Measurements from ENCODE around the gene CELA3A.

Gene CELA3A

DNA sequence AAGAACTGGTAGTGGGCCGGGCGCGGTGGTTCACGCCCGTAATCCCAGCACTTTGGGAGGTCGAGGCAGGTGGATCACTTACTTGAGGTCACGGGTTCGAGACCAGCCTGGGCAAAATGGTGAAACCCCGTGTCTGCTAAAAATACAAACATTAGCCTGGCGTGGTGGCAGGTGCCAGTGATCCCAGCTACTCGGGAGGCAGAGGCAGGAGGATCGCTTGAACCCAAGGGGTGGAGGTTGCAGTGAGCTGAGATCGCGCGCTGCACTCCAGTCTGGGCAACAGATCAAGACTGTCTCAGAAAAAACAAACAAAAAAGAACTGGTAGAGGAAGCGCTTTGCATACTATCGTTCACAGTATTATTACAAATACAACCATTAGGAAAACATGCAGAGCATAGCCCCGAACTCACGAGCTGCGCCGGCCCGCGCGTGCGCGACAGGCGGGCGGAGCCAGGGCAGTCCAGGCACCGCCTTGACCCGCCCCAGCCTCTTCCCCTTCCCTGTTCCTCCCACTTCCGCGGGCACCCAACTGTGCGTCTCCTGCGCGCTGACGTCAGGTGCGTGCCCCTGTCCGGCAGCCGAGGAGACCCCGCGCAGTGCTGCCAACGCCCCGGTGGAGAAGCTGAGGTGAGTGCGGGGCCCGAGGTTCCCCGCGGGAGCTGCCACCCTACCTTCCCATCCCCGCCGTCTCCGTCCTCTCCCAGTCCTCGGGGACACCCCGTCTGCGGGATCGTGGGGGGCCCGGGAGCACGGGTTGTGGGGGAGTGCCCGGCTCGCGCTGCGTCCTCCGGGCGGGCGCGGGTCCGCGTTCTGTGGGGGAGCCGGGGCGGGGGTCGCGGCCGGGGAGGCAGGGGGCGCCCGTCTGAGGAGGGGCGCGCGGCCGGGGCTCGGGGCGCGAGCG, 50.9 kb downstream of the CELA3A start, which contains the start of gene CDC42:
CDC42 (plus strand) TSS at position 595 of the 902 bp plus-strand sequence. CDS start 25,770 bp downstream, outside the sequence.
- peak; percentile 99 for DNase-seq

DNA sequence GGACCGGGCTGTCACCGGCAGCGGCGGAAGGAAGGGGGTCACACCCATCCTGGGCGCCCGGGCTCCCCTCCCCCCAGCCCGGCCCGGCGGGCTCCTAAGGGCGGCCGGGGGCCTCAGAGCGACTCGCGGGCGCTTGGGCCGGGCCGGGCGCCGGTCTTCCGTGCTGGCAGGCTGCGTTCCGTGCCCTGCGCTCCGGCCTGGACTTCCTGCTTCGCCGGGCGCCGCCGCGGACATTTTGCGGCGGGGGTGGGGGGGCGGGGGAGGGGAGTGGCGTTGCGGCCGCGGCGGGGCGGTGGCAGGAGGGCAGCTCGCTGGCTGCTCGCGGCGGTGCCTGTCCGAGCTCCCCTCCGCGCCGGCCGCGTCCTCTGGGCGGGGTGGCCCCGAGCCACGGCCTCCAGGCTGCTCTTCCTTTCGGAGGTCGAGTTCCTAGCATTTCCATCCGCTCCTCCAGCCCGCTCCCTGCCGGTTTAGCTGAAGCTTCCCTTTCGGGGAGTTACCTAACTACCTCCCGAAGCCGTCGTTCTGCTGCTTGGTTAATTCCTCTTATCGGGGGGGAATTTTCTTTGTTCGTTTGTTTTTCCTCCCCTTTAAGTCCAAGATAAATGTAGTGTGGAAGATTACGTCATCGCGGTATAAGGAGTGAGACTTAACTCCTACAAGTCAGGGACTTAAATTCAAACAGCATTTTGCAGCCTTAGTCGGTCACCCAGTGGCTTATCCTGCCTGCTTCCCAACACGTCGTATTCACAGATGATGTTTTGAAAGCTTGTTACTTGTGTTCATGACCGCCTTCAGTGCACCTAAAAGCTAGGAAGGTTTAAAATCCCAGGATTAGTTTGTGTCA, 51.8 kb downstream of the CELA3A start:
- peak; percentile 69 for DNase-seq

DNA sequence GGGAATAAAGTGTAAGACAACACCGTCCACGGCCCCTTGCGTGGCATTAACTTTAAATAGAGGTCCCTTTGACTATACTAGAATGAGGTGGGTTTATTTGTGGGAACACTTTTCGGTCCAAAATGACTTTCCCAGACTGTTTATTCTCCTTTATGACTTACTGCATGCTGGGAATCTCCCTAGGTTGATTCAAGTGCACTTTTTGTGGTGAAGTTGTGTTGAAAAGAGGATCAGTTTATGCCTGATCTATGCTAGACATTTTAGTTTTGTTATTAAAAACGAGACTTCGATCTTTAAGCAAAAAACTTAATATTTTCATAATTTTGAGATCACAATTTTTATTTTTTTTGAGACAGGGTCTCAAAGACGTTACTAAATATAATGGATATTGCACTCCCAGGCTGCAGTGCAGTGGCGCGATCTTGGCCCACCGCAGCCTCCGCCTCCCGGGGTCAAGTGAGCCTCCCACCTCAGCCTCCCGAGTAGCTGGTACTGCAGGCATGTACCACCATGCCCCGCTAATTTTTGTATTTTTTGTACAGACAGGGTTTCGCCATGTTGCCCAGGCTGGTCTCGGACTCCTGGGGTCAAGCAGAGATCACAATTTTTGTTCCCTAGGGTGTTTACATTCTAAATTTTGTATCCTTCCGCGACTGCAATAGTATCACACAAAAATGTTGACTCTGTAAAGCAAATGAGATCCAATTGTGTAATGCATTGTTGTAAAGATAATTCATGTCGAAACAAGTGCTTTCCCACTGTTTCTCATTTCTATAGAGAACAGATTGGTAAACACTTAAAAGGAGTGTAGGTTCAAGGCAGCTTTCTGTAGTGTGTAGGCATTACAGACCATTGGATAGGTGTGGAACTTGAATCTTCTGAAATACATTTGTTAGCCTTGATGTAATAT, 52.7 kb downstream of the CELA3A start:
- DNase-seq = no peak

DNA sequence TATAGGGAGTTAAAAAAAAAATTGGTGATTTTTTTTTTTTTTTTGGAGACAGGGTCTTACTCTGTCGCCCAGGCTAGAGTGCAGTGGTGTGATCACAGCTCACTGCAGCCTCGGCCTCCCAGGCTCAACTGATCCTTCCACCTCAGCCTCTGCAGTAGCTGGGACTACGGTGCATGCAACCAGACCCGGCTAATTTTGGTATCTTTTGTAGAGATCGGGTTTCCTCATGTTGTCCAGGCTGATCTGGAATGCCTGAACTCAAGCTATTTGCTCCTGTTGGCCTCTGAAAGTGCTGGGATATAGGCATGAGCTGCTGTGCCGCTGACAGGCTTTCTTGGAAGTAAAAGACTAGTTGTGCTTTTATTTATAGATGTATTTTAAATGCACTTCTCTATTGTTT, 54.0 kb downstream of the CELA3A start:
- DNase-seq = no peak

DNA sequence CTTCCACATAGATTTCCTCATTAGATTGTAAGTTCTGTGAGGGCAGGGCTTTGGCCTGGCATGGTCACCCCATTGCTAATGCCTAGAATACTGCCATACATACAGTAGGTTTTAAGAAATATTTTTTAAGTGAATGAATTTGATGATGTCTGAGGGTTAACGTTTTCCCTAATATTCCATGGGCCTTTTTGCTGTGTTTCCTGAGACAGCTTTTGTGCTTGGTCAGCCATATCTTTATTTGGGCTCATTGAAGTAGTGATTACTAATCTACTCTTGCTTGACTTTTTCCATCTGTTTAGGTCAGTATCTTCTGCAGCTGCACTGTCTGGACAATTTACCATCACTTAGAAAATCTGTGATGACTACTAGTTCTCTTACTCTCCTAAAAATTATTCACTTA, 54.6 kb downstream of the CELA3A start:
- no peak for DNase-seq

DNA sequence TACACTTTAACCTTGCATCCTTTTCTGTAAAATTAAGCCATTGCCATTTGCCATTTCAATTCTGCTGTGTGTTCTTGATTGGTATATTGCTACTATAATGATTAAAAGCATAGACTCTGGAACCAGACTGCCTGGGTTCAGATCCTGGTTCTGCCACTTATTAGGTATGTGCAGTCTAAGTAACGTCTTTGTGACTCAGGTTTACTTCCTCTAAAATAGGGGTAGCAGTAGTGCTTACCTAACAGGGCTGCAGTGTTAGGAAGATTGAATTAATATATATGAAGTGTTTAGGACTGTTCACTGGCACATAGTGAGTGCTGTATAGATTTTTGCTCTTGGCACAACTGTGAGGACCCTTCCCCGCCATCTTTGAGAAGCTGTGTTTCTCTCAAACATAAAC, 55.5 kb downstream of the CELA3A start:
- no peak for DNase-seq

DNA sequence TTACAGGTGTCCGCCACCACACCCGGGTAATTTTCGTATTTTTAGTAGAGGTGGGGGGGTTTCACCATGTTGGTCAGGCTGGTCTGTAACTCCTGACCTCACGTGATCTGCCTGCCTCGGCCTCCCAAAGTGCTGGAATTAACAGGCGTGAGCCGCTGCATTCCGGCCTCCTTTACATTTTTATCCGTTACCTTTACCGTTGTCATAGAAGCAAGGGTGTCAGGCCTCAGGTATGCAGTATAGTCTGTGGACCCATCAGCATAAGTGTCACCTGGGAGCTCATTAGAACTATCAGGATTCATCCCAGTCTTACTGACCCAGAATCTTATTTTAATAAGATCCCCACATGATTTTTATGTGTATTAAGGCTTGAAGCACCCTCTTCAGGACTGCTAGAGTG, 56.4 kb downstream of the CELA3A start:
- no peak for DNase-seq

All from activated T-cell treated with anti-CD3 and anti-CD28 coated beads, Interleukin-2, amount 50 U/mL, for 1 hour (primary cell).